Right lobe of liver (tissue), 6 donors: Measurements from ENCODE around the gene OAS2. TPM values are rescaled to one million over a fixed set of nuclear protein-coding genes. Genes with fewer than 3 reads are reported as not detected.

Source experiments
- ATAC-seq, 4 donors: fragments of 200-7000 bp; cut with Tn5 transposase; one replicate each; pipeline ENCODE4 v1.9.1; 2020; ENCODE audit warnings: mild to moderate bottlenecking in 4 of 4, moderate library complexity in 4 of 4
- DNase-seq, 3 donors: peaks; one replicate each; pipeline ENCODE4 v3.0.0-alpha.2; 2020
- H3K27ac ChIP-seq, 3 donors: fragments of 200-600 bp; one replicate each; pipeline ENCODE4 v1.8.0; 2022
- H3K27me3 ChIP-seq, 2 donors: fragments of 200-600 bp; one replicate each; pipeline ENCODE4 v1.8.0; 2022
- H3K36me3 ChIP-seq, 4 donors: fragments of 200-600 bp; sonication (generic) in 1 of 4; one replicate each; pipeline versions ENCODE4 v1.5.1 to v1.8.0; 2017 to 2022; ENCODE audit warnings: control low read depth in 1 of 4
- H3K4me1 ChIP-seq, 4 donors: fragments of 200-600 bp; sonication (generic) in 1 of 4; one replicate each; pipeline versions ENCODE4 v1.5.1 to v1.8.0; 2017 to 2022; ENCODE audit warnings: control low read depth in 1 of 4
- H3K4me3 ChIP-seq, 3 donors: fragments of 200-600 bp; one replicate each; pipeline ENCODE4 v1.8.0; 2022
- H3K9me3 ChIP-seq, 4 donors: fragments of 200-600 bp; sonication (generic) in 1 of 4; one replicate each; pipeline versions ENCODE4 v1.5.1 to v1.8.0; 2017 to 2022; ENCODE audit warnings: control low read depth in 1 of 4
- POLR2A ChIP-seq: fragments of 450-650 bp; IDR thresholded peaks from one replicate; pipeline ENCODE4 v1.6.1; 2017; ENCODE audit warnings: antibody characterized with exemption, mild to moderate bottlenecking
- WGBS: methylation state at CpG from one replicate; pipeline ENCODE4 v1.1.6; 2018; ENCODE audit warnings: low coverage, low lambda C conversion rate; ENCODE audit not compliant: insufficient coverage; ENCODE audit errors: missing lambda C conversion rate; 5-methylcytosine and 5-hydroxymethylcytosine counted together
- intact Hi-C, 2 donors: fragments of 100-400 bp; cut with DNase I; formaldehyde crosslinking; loops; one replicate each; pipeline versions ENCODE4 v1.11.2 to v1.14.1; 2022
- total RNA-seq, 6 experiments: library from RNA; depleted of rRNA in 2 of 6; stranded (reverse); fragments of >200 nt in 2 of 6; fragmentation: NEBNext Ultra II Directional in 3 of 6; extraction: Animal tissue kit (Norgen Biotek cat#: 25700) in 3 of 6; gene quantifications; one replicate each; pipeline versions ENCODE4 v1.1.0 to v1.2.4, GENCODE V29; 2016 to 2023
- TF ChIP-seq, protein P1 (sequence below), 4 donors: fragments of 200-600 bp in 3 of 4; fragments of 450-650 bp in 1 of 4; IDR thresholded peaks; one replicate each; pipeline versions ENCODE4 v1.5.1 to v1.8.0; 2016 to 2022; ENCODE audit warnings: antibody characterized with exemption in 4 of 4, mild to moderate bottlenecking in 2 of 4
- donor health status: DM: no; HTN: yes; CAD: no.
- donor health status: DM: no; HTN: no; CAD: no.
- donor health status: DM: no; HTN: no; CAD: no.
- donor health status: DM: no; HTN: yes; CAD: no.
- donor health status: DM: no; HTN: yes; CAD: no.

OAS2 gene
- total RNA-seq, 6 experiments from 2014 or later, result 5.2 to 13.4 (median 7.1) TPM

DNA sequence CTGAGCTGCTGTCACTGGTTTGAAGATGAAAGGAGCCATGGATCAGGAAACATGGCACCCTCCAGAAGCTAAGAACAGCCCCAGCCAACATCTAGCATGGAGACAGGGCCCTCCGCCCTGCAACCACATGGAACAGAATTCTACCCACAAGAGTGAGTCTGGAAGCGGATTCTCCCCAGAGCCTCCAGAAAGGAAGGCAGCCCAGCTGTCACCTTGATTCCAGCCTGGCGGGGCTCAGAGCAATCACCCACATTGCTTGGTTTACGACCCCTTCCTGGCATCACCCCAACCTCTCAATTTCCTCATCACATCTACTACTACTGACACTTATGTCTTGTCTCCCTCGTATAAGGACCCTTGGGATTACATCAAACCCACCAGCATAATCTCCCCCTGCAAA is 38.5 kb downstream of the OAS2 start:
- Histone ChIP-seq H3K4me1 (no peaks in the 10 kb centered on the region), H3K27ac (no peak overlapping the region), H3K27me3 (no peaks in the 10 kb centered on the region), H3K36me3 (no peaks in the 10 kb centered on the region), H3K9me3 (no peaks in the 10 kb centered on the region), H3K4me3 (no peak overlapping the region)
- 50% methylated on average over 1 of the region's 5 CpGs for WGBS
- intact Hi-C loops, result no loop called here
- no peak for TF ChIP-seq POLR2A
- TF ChIP-seq, protein P1, sequence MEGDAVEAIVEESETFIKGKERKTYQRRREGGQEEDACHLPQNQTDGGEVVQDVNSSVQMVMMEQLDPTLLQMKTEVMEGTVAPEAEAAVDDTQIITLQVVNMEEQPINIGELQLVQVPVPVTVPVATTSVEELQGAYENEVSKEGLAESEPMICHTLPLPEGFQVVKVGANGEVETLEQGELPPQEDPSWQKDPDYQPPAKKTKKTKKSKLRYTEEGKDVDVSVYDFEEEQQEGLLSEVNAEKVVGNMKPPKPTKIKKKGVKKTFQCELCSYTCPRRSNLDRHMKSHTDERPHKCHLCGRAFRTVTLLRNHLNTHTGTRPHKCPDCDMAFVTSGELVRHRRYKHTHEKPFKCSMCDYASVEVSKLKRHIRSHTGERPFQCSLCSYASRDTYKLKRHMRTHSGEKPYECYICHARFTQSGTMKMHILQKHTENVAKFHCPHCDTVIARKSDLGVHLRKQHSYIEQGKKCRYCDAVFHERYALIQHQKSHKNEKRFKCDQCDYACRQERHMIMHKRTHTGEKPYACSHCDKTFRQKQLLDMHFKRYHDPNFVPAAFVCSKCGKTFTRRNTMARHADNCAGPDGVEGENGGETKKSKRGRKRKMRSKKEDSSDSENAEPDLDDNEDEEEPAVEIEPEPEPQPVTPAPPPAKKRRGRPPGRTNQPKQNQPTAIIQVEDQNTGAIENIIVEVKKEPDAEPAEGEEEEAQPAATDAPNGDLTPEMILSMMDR (IDR thresholded peaks at IDR 0.05), result no peak
- ATAC-seq (no peak), DNase-seq (no peak)

DNA sequence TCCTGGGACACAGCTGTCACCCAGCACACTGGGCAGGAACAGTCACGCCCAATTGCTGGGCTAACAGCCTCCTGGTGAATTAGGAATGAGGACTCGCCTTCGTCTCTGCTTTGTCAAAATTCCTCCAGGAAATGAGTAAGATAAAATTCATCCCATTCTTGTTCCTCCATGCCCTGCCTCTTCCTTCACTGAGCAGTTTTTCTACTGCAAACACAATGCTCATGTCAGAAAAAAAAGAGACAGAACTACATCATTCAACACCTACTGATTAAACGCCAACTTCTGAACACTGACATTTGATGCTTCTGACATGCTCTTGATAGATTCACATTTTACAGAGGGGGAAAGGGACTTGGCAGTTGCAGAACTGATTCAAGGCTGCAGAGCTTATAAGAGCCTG is 40.7 kb downstream of the OAS2 start:
- Histone ChIP-seq H3K4me3 (no peak overlapping the region), H3K9me3 (no peaks in the 10 kb centered on the region), H3K36me3 (no peaks in the 10 kb centered on the region), H3K27me3 (no peaks in the 10 kb centered on the region), H3K4me1 (no peaks in the 10 kb centered on the region), H3K27ac (no peak overlapping the region)
- WGBS, result 70% methylated on average over 2 of the region's 4 CpGs
- no peak for DNase-seq
- no peak for TF ChIP-seq POLR2A
- TF ChIP-seq, protein P1 (IDR thresholded peaks at IDR 0.05), result no peak
- no peak for ATAC-seq
- intact Hi-C loops, result no loop called here

DNA sequence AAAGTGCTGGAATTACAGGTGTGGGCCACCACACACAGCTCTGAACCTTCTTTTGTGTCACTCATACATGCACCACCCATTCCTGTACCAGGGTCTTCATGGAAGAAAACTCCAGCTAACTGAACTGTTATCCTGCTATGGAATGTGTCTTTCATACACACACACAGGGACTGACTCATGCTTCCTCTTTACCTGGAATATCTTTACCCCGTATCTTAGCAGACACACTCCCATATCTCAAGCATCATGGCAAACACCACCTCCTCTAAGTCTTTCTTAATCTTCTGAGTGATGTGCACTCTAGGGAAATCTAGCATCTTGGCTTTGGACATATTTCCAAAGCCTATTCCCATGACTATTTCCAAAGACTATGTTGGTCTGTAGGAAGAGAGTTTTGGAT is 43.2 kb downstream of the OAS2 start:
- Histone ChIP-seq H3K4me1 (no peaks in the 10 kb centered on the region), H3K9me3 (no peaks in the 10 kb centered on the region), H3K4me3 (no peak overlapping the region), H3K36me3 (no peaks in the 10 kb centered on the region), H3K27me3 (no peaks in the 10 kb centered on the region), H3K27ac (no peak overlapping the region)
- no peak for TF ChIP-seq POLR2A
- TF ChIP-seq, protein P1 (IDR thresholded peaks at IDR 0.05), result no peak
- 80% methylated on average over 1 of the region's 1 CpG for WGBS
- DNase-seq, result no peak
- ATAC-seq, result no peak
- intact Hi-C loops, result no loop called here

DNA sequence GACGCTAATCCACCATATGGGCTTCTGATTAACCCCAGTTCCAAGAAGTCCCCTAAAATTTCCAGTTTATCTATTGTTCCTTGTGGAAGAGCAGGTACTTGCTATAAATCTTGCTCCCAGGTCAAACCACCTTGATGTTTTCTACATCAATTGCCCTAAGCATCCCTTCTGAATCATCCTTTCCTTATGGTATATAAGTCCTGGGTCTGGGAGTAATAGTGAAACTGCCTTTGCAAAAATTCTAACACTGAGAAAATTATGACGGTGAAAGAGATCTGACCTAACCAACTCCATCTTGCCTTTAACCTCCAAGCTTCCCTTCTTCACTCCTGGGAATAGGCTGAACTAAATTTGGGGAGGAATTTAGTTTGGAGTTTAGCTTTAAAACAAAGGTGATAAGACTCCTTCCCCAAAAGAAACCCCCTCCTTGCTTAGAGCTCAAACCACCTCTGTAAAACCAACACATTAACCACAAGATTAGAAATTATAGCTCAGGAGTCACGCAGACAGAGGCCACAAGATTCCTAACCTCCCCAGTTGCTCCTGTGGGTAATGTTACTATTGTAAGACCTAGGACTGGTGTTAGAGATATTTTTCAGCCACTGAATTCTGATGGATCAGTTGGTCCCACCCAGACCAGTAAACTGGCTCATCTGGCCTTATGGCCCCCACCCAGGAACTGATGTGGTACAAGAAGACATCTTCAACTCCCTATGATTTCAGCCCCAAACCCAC is 44.4 kb downstream of the OAS2 start:
- H3K9me3 ChIP-seq, result no peaks in the 10 kb centered on the region
- no peak for ATAC-seq
- 76% methylated on average over 3 of the region's 3 CpGs for WGBS
- no peak overlapping the region for H3K27ac ChIP-seq
- H3K27me3 ChIP-seq, result no peaks in the 10 kb centered on the region
- intact Hi-C loops, result no loop called here
- H3K4me3 ChIP-seq, result no peak overlapping the region
- H3K36me3 ChIP-seq, result no peaks in the 10 kb centered on the region
- TF ChIP-seq POLR2A, result no peak
- TF ChIP-seq, protein P1 (IDR thresholded peaks at IDR 0.05), result no peak
- H3K4me1 ChIP-seq, result no peaks in the 10 kb centered on the region
- DNase-seq, result no peak
